GM18508 (cell line): Measurements from ENCODE around the gene NAT8L.

Source experiments
- ATAC-seq: cut with Tn5 transposase; IDR thresholded peaks from one replicate; pipeline ENCODE4 v1.9.1; 2021; ENCODE audit warnings: moderate number of reproducible peaks; ENCODE audit not compliant: insufficient read depth, unreplicated experiment

NAT8L gene

DNA sequence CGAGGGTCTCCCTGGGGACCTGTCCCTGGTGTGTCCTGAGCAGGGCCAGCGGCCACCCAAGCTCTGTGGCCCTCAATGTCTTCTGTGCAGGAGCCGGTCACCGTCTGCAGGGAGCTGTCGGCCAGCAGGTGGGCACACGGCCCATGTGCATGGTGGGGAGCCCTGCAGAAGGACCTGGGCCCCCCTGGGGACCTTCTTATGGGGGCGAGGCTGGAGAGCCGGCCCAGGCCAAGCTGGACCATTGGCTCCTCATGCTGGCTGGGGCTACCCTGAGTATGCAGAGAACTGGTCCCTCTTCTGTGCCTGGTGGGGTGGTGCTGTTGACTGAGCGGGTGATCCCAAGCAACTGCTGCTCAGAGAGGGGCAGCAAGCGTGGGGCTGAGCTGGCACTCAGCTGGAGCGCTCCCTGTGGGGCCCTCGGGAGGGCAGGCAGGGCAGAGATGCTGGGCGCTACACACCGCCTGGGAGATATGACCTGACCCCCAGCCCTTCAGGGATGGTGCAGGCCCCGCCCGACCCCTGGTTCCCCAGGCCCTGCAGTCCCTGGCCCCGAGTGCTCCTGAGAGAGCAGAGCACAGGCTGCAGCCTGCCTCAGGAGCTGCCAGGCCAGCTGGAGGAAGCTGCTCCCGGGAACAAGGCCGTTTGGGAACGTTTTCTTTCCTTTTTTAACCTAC is 14.8 kb downstream of the NAT8L start:
- ATAC-seq: no peak

DNA sequence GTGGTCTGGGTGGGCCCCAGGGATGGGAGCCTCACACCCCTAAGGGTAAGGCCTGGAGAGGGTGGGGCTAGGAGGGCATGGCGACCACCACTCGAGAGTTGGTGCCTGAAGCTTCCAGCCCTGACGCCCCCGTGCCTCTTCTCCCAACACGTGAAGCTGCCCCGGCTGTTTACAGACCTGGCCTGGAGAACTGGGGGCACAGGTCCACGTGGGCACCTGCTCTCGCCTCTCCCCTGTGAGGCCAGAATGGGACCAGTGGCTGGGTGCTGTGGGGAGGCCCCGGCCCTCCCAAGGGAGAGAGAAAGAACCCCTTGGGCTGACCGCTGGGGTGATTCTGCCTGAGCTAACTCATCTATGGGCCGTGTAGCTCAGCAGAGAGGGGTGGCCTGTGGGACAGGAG is 15.5 kb downstream of the NAT8L start:
- no peak for ATAC-seq

DNA sequence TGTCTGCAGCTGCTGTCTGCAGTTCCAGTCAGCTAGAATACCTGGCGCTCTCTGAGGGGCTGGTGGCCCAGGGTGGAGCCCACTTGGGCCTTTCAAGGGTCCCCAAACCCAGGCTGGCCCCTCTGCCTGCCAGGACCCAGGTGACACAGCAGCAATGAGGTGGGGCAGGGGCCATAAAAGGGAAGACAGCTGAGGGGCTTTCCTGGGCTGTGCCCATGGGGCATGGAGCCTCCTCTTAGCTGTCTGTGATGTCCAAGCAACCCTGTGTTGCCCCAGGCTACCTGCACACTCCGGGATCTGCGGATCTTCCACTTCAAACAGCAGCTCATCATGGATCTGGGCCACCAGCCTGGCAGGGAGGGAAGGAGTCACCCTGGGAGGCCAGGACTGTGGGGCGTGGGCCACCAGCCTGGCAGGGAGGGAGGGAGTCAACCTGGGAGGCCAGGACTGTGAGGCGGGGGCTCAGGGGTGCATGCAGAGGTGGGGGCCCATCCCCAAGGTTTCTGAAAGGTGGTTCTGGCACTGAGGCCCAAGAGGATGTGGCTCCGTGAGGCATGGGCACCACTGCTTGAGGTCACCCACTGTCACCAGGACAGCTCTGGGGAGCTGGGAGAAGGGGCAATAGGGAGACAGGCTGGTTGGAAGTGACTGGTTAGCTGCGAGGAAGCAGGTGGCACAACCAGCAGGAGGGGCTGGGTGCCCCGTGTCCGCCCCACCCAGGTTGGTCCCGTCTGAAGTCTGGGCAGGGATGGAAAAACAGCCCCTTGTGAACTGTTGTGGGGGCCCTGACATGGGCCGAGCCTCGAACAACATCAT is 16.3 kb downstream of the NAT8L start:
- ATAC-seq: no peak

DNA sequence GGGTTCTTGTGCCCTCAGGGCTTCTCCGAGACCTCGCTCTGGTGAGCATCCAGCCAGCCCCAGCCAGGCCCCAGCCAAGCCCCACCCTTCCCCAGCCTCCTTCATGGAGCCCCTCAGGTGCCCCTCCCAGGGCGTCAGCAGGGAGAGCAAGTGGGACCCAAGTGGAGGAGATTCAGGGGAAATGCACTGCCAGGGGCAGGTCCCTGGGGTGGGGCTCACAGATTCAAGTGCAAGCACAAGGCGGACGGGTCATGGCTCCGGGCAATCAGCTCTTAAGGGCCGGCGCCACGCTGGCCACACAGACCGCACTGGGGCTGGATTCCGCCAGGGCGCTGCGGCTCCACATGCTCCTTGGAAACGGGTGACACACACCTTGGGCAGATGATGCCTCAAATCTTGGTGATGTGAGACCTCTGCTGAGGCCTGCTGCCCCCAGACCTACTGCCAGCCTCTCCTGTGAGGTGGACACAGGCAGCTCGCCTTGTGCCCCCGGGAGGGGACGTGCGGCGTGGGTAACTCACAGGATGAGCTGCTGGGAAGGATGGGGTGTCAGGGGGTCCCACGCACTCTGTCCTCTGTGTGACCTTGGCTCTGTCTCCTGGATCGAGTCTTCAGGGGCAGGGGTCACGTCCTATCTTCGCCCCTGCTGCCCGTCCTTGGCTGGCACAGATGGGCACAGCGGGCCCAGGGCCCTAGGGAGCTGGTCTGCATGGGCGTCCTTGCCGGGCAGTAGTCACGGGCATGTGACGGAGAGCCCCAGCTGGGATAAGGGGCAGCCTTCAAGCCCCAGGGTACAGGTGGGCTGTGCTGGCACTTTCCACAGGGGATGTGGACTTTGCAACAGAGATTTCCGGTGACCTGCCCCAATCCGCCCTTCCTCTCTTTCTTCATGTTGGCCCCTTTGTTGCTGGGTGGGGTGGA is 17.1 kb downstream of the NAT8L start:
- no peak for ATAC-seq

DNA sequence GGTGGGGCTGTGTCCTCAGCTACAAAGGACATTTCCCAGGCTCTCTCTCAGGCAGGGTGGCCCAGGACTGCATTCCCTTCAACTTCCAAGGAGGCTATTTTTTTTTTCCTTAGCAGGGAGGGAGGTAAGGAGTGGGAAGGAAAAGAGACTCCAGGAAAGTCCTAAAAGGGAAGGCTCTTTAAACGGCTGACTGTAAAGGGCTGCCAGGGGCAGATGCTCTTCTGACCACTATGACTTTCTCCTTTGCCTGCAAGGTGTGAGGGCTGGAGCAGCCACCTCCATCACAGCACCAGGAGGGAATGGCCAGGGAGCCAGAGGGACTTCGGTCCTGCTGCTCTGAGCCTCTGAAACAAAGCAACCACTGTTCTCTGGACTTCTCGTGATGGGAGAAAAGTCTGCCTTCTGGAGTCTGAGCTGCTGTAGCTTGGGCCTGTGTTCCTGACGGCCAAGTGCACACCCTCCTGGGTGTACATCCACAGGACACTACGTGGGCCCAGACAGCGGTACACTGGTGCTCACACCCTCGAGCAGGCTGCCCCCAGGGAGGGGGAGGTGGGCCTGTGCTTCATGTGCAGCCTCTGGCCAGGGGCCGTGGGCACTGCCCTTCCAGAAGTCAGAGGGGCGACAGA is 17.9 kb downstream of the NAT8L start:
- no peak for ATAC-seq

DNA sequence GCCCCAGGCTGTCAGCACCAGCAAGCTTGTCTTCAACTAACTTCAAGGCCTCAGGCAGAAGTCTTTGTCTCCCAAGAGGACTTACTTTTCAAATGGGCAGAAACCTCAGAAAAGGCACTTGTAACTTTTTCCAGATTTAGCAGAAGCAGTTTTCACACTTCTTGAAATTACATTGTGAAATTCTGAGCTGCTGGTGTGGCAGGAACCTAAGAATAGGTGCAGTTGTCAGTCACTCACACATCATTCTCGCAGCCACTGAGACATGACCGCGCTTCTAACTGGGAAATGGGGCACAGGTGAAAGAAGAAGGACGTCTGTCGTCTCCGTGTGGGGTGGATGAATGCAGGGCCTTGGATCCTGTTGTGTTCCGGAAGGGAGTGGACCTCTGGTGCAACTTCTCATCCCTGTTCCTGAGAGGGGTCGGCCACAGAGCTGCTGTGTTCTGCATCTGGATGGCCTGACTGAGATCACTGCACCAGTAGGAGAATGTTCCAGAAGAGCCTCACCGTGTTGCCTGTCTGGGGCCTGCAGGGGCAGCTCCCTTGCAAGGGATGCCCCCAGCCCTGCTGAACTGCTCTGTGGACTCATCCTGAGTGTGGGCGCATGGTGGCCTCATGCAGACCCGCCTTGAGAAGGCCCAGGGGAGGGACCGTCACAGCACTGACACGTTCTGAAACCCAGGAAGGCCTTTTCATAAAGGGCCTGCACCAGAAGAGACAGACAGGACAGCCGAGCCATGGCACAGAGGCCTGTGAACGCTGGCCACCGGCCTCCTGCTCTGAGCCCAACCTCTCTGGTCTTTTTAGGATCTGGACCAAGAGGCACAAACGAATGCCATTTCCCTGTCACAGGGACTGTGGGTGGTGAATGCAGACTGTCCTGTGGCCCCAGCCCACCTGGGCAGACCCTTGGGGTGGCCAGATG is 18.7 kb downstream of the NAT8L start:
- no peak for ATAC-seq

DNA sequence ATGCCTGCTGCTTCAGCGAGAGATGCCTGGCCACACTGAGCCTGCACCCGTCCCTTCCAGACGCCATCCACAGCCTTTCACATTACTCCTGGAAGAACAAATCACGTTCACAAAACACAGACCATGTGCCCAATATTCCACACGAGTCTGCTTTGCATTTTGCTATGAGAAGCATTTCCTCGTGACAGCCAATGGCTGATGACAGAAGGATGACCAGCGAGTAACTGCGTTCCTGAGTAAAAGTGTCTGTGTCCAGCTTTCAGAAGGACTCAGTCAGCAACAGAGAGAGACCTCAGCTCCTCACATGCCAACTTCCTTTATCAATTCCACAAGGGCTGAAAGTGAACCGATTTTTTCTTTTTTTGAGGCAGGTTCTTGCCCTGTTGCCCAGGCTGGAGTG is 19.5 kb downstream of the NAT8L start:
- ATAC-seq: no peak

DNA sequence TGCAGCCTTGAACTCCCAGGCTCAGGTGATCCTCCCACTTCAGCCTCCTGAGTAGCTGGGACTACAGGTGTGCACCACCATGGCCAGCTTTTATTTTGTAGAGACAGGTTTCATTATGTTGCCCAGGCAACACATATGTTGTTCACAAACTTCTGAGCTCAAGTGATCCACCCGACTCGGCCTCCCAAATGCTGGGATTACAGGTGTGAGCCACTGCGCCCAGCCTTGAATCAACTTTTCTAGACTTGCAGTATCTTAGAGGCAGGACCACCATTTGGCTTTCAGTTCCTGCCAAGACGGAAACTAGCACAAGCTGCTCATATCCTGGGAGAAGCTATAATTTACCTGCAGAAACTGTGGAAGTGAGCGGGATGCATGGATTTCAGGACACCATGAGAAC is 19.9 kb downstream of the NAT8L start:
- no peak for ATAC-seq

DNA sequence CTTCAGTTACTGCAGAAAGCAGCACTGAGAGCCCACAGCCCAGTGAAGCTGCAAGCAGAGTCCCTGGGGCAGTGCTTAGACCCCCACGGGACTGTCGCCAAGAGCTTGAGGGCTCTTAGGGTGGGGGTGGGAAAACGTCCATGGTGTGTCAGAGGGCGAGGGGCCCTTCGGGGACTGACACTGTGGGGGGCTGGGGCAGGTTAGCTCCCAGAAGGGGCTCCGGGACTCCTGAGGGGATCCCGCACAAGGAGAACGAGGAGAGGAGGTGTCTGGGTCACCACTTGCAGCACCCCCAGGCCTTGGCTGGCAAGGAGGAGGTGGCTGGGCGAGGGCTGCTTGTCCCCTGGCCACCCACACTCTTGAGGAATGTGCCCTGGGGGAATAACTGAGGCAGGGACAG is 20.8 kb downstream of the NAT8L start:
- no peak for ATAC-seq

DNA sequence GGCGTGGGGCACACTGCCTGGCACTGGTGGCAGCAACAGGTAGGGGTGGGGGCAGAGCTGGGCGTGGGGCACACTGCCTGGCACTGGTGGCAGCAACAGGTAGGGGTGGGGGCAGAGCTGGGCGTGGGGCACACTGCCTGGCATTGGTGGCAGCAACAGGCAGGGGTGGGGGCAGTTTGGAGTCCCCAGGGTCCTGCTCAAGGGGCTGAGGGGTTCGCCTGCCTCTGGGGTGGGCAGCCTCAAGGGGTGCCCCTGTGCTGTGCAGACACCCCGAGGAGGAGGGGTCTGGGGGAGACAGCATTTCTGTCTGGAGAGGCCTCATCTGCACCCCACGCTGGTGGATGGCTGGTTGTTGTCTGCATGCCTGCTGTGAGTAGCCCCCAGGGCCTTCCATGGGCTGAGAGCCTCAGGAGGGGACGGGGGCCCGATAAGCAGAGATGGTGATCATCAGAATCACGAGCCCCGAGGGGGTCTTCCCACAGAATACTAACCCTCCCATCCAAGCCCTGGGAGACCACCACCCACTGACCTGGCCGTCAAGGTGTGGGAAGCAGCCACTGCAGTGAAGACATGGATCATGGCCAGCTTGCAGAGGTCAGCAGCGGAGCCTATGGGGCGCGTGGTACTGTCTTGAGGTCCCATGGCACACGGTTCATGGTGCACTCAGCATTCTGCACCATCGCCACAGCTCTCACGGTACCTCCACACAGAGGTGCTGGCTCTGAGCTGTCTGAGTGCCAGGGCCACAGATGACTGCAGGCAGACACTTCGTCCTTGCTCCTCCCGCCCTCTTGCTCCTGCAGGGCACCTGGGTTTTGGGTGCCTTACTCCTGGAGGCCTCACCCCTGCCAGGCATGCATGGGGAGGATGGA is 21.5 kb downstream of the NAT8L start:
- no peak for ATAC-seq

DNA sequence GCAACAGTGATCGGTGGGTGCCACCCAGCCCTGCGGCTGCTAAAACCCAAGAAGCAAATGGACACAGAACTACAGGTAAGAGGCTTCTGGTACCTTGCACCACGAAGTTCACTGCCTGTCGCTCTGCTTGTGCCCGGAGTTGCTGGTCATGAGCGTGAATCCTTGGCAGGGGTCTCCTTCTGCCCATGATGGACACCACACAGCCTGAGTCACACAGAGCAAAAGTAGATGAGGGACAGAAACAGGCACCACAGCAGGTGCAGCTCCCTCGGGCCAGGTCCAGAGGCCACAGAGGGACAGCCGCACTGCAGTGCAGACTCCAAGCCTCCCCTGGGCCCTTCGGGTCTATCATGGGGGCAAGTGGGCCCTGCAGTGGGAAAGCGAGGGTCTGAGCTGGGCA is 22.4 kb downstream of the NAT8L start:
- no peak for ATAC-seq

DNA sequence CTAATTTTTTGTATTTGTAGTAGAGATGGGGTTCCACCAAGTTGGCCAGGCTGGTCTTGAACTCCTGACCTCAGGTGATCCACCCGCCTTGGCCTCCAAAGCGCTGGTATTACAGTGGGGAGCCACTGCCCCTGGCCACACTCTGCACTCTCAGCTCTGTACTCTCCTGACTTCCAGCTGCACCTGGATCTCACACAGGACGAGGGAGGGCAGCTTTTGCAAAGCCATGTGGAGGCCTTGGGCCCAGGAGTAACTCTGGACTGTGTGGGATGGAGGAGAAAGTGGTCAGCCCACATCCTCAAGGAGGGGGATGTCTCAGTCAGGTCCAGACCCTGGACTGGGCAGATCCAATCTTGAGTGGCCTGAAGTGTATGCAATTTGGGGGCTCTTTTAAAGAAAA is 23.0 kb downstream of the NAT8L start:
- ATAC-seq: no peak

DNA sequence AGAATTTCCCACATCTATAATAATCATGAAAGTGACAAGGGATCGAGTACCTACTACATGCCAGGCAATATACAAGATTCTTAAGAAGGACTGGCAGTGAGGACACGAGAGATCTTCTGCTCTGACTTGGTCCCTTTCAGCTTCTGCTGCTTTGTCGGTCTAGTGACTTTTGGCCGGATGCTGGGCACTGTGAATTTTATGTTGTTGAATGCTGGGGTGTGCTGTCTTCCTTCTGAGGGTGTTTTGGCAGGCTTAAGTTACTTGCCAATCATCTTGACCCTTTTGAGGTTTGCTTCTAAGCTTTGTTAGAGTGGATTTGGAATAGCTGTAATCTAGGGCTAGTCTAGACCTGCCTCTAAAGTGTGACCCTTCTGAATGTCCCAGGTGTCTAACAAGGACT is 23.5 kb downstream of the NAT8L start:
- no peak for ATAC-seq

DNA sequence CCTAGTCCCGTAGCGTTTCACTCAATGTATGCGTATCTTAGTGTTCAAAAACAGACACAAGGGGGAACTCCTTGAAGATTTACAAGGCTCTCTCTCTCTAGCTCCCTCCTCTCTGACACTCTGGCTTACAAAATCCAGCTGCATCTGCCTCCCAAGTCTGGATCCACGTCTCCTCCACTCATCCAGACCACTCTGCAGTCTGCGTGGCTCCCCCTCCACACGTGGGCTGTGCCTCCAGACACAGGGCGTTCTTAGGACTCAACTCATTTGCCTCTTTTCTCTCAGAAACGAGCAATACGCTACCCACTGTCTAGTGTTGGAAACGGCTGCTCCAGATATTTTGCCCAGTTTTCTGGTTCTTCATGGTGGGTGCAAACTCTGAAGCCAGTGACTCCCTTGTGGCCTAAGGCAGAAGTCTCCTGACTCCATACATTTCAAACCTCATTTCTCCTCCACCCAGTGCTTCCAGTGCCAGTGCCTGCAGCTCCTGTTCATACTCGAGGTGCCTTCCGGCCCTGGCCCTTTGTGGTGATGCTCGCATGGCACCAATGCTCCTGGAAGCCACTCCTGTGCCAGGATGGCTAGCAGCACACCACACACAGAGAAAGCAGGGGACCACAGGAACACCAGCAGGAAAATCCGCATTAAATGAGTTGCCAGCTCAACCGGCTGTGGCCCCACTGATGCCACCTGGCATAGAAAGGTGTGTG is 24.1 kb downstream of the NAT8L start:
- no peak for ATAC-seq

DNA sequence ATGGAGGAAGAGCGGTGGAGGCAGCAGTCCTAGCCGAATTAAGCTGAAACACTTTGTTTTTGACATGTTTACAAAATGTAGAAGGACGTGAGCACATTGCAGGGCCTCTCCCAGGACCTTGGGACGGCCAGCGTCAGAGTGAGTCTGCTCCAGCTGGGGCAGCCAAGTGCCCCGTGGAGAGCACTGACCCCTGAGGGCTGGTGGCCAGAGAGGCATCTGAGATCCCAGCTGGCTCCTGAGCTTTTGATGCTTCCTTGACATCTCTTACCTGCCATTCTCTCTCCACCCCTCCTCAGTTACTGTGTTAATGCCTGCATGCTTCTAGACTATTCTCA is 24.7 kb downstream of the NAT8L start:
- ATAC-seq: no peak

DNA sequence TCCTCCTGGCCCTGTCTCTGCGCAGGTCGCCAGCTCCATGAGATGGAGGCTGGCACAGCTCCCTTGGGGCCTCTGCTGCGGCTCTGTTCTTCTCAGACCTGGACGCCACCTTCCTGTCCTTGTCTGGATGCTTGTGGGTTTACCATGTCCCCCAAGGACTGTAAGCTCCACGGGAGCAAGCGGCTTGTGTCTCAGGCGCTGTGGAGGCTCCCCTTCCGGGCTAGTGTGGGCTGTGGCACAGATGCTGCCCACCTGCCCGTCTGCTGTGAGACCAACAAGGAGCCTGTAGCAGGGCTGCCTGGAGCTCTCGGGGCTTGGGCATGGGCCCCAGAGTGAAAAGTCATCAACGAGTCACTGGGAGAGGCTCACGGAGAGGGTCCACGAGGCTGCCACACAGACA is 25.2 kb downstream of the NAT8L start:
- ATAC-seq: no peak

DNA sequence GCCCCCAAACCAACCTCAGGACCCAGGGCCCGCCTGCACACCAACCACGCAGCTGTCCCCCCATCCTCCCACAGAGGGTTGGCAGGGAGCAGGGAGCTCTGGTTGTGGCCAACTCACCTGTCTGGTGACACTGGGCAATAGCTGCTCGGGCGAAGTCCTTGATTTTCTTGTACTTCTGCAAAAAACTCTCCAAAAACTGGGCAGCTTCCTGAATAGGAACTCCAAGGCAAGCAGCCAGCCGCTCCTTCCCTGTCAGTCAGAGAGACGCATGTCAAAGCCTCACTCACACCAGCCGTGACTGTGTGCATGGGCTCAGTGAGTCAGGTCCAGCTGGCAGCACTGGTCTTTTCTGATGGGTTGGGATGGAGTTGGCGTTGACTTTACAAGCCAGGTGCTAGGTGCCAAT is 26.4 kb downstream of the NAT8L start:
- ATAC-seq: no peak

DNA sequence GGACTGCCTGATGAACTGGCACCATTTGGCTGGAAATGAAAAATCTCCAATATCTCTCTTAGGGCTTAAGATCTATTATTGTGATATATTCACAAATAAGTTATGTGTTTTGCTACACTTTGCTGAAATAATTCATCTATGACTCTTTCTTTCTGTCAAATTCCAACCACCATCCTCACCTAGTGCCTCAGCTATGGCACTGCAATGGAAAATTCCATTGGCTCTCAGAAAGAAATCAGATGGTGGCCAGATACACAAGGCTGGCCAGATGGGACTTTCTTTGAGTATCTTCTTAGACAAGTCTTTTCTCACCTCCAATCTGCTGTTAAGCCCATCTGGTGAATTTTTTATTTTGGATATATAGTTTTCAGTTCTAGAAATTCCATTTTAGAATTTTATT is 28.0 kb downstream of the NAT8L start:
- no peak for ATAC-seq
